Endodermal cell (in vitro differentiated cells): ENCODE results near the gene FAM193A. TPM values are rescaled to one million over a fixed set of nuclear protein-coding genes. Genes with fewer than 3 reads are reported as not detected.
A peak's percentile ranks its signal among the peaks of the same experiment; 100 is the strongest.

ENCODE experiments used
- DNase-seq: peaks from one replicate; pipeline ENCODE4 v3.0.0-alpha.2; 2017
- H3K27ac ChIP-seq: 2 replicates; pipeline ENCODE4 v1.5.1; 2013; ENCODE audit warnings: mild to moderate bottlenecking, low read depth, low read length, moderate library complexity
- H3K27me3 ChIP-seq: 2 replicates; pipeline ENCODE4 v1.6.1; 2013; ENCODE audit warnings: mild to moderate bottlenecking, low read length, moderate library complexity; ENCODE audit not compliant: insufficient read depth, control insufficient read depth, poor library complexity, severe bottlenecking
- H3K36me3 ChIP-seq: 2 replicates; pipeline ENCODE4 v1.7.0; 2013; ENCODE audit warnings: mild to moderate bottlenecking, low read length, moderate library complexity; ENCODE audit not compliant: control insufficient read depth, insufficient read depth
- H3K4me1 ChIP-seq: one replicate; pipeline ENCODE4 v1.7.0; 2013; ENCODE audit warnings: low read length; ENCODE audit not compliant: control insufficient read depth, insufficient read depth
- H3K4me3 ChIP-seq: 2 replicates; pipeline ENCODE4 v1.5.1; 2013; ENCODE audit warnings: mild to moderate bottlenecking, low read length, moderate library complexity
- H3K9ac ChIP-seq: 2 replicates; pipeline ENCODE4 v1.6.1; 2013; ENCODE audit warnings: mild to moderate bottlenecking, low read length, moderate library complexity; ENCODE audit not compliant: poor library complexity, severe bottlenecking; ENCODE audit errors: extremely low read depth
- H3K9me3 ChIP-seq: 2 replicates; pipeline ENCODE4 v1.6.1; 2013; ENCODE audit warnings: mild to moderate bottlenecking, low read length, moderate library complexity; ENCODE audit not compliant: control insufficient read depth
- H3K27ac Mint-ChIP-seq: 2 replicates; pipeline ENCODE4 v1.8.0; 2020; ENCODE audit warnings: mixed read lengths
- H3K27me3 Mint-ChIP-seq: 2 replicates; pipeline ENCODE4 v1.8.0; 2021; ENCODE audit warnings: mild to moderate bottlenecking, mixed read lengths; ENCODE audit not compliant: insufficient read depth
- H3K36me3 Mint-ChIP-seq: 2 replicates; pipeline ENCODE4 v1.8.0; 2020; ENCODE audit warnings: low read depth, mixed read lengths
- H3K4me1 Mint-ChIP-seq: 2 replicates; pipeline ENCODE4 v1.8.0; 2020; ENCODE audit warnings: mixed read lengths
- H3K4me3 Mint-ChIP-seq: 2 replicates; pipeline ENCODE4 v1.8.0; 2020; ENCODE audit warnings: mild to moderate bottlenecking, moderate library complexity, mixed read lengths
- H3K9me3 Mint-ChIP-seq: 2 replicates; pipeline ENCODE4 v1.8.0; 2020; ENCODE audit warnings: mild to moderate bottlenecking, mixed read lengths
- WGBS, 2 experiments: methylation state at CpG; one replicate each; pipeline versions ENCODE4 v1.1.5 to v1.1.7; 2013; ENCODE audit warnings: missing lambda C conversion rate in 2 of 2, mixed read lengths in 1 of 2; ENCODE audit not compliant: insufficient coverage in 1 of 2, insufficient read length in 1 of 2; 5-methylcytosine and 5-hydroxymethylcytosine counted together
- total RNA-seq, 2 donors: library from RNA; stranded (reverse); fragmentation: NEBNext Ultra II Directional in 1 of 2; extraction: Animal tissue kit (Norgen Biotek cat#: 25700) in 1 of 2; gene quantifications; 2 replicates in 1 of 2; 3 replicates in 1 of 2; pipeline ENCODE4 v1.2.1, GENCODE V29; 2021
- TF ChIP-seq, protein P1 (sequence below): fragments of 200-600 bp; sonication (generic); conservative IDR thresholded peaks from 2 replicates; pipeline ENCODE4 v1.5.0; 2021; ENCODE audit warnings: antibody characterized with exemption, mild to moderate bottlenecking

Gene FAM193A
- total RNA-seq, 2 donors from 2014 or later, result 32.1 to 39.0 TPM

DNA sequence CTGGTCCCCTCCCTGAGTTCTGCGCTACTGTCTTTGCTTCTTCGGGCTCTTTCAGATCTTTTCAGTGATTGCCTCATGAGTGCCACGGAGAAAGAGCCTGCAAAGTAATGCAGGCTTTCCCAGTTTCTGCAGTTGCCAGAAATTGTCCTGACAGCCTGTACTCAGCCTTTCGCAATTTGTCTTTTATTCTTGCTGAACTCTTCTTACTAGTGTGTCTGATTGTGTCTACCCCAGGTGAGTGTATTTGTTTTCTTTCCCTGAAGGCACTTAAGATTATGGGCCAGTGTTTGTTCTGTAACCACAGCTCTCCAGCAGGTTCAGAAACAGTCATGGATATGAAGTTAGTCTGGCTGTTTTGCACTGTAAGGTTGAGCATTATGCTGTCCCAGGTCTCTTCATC is 47.1 kb downstream of the FAM193A start:
- no peak for DNase-seq
- no peak overlapping the region for H3K4me3 Mint-ChIP-seq
- Histone ChIP-seq H3K27ac (peak overlapping the region; percentile 19), H3K4me3 (no peak overlapping the region), H3K36me3 (peaks cover 10% of the 10 kb centered on the region), H3K9me3 (peaks cover 18% of the 10 kb centered on the region), H3K9ac (no peak overlapping the region), H3K4me1 (no peaks in the 10 kb centered on the region), H3K27me3 (no peaks in the 10 kb centered on the region)
- H3K27ac Mint-ChIP-seq, result peak overlapping the region; percentile 41
- H3K4me1 Mint-ChIP-seq, result peaks cover 18% of the 10 kb centered on the region
- TF ChIP-seq, protein P1, sequence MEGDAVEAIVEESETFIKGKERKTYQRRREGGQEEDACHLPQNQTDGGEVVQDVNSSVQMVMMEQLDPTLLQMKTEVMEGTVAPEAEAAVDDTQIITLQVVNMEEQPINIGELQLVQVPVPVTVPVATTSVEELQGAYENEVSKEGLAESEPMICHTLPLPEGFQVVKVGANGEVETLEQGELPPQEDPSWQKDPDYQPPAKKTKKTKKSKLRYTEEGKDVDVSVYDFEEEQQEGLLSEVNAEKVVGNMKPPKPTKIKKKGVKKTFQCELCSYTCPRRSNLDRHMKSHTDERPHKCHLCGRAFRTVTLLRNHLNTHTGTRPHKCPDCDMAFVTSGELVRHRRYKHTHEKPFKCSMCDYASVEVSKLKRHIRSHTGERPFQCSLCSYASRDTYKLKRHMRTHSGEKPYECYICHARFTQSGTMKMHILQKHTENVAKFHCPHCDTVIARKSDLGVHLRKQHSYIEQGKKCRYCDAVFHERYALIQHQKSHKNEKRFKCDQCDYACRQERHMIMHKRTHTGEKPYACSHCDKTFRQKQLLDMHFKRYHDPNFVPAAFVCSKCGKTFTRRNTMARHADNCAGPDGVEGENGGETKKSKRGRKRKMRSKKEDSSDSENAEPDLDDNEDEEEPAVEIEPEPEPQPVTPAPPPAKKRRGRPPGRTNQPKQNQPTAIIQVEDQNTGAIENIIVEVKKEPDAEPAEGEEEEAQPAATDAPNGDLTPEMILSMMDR, result no peak
- no peaks in the 10 kb centered on the region for H3K27me3 Mint-ChIP-seq
- peaks cover 23% of the 10 kb centered on the region for H3K36me3 Mint-ChIP-seq
- 86 to 89% methylated on average over 4 of the region's 4 CpGs for WGBS, 2 experiments
- H3K9me3 Mint-ChIP-seq, result peaks cover 17% of the 10 kb centered on the region

DNA sequence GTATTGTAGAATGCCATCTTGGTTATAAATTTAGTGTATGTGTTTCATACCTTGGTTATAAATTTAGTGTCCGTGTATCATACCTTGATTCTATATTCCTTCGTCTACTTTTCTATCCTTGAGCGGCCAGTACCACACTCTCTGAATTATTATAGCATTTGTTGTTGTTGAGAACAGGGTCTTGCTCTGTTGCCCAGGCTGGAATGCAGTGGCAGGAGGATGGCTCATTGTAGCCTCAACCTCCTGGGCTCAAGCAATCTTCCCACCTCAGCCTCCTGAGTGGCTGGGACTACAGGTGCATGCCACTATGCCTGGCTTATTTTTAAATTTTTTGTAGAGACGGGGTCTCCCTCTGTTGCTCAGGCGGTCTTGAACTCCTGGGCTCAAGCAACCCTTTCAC is 50.1 kb downstream of the FAM193A start:
- H3K9ac ChIP-seq, result no peak overlapping the region
- peaks cover 3% of the 10 kb centered on the region for H3K4me1 ChIP-seq
- H3K27me3 Mint-ChIP-seq, result no peaks in the 10 kb centered on the region
- TF ChIP-seq, protein P1, result no peak
- no peaks in the 10 kb centered on the region for H3K9me3 ChIP-seq
- no peak overlapping the region for H3K27ac ChIP-seq
- H3K4me3 ChIP-seq, result no peak overlapping the region
- peaks cover 3% of the 10 kb centered on the region for H3K9me3 Mint-ChIP-seq
- peaks cover 3% of the 10 kb centered on the region for H3K36me3 Mint-ChIP-seq
- H3K4me1 Mint-ChIP-seq, result peaks cover 25% of the 10 kb centered on the region
- WGBS, 2 experiments, result 83 to 90% methylated on average over 2 to 5 of the region's 5 CpGs
- DNase-seq, result no peak
- H3K36me3 ChIP-seq, result no peaks in the 10 kb centered on the region
- H3K4me3 Mint-ChIP-seq, result no peak overlapping the region
- H3K27me3 ChIP-seq, result no peaks in the 10 kb centered on the region
- no peak overlapping the region for H3K27ac Mint-ChIP-seq

DNA sequence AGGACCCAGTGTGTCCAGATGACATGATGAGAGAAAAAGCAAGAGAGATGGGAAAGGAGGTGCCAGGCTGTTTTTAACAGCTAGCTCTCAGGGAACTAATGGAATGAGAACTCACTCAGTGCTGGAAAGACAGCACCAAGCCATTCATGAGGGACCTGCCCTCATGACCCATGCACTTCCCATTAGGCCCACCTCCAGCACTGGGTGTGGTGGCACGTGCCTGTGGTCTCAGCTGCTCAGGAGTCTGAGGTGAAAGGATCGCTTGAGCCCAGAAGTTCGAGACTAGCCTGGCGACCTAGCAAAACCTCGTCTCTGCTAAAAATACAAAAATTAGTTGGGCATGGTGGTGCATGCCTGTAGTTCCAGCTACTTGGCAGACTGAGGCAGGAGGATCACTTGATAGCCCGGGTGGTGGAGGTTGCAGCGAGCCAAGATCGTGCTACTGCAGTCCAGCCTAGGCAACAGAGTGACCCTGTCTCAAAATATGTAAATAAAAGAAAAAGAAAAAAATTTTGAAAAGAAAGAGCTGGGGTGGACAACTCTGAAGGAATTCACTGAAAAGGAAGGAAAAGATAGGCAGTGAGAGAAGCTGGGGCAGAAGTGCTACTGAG is 50.9 kb downstream of the FAM193A start:
- Histone ChIP-seq H3K4me1 (peaks cover 5% of the 10 kb centered on the region), H3K4me3 (no peak overlapping the region), H3K27ac (no peak overlapping the region), H3K36me3 (no peaks in the 10 kb centered on the region), H3K9me3 (no peaks in the 10 kb centered on the region), H3K9ac (no peak overlapping the region), H3K27me3 (no peaks in the 10 kb centered on the region)
- WGBS, 2 experiments, result 92 to 94% methylated on average over 8 of the region's 8 CpGs
- Mint-ChIP-seq H3K27ac (peak overlapping the region; percentile 4), H3K36me3 (no peaks in the 10 kb centered on the region), H3K27me3 (no peaks in the 10 kb centered on the region), H3K4me3 (no peak overlapping the region), H3K9me3 (no peaks in the 10 kb centered on the region), H3K4me1 (peaks cover 24% of the 10 kb centered on the region)
- TF ChIP-seq, protein P1, result no peak
- DNase-seq, result no peak
